Astrocyte (in vitro differentiated cells and primary cell): ENCODE results near the gene MAGI1. TPM values are rescaled to one million over a fixed set of nuclear protein-coding genes. Genes with fewer than 3 reads are reported as not detected.

Experiments used
- DNase-seq: peaks from one replicate; pipeline ENCODE4 v3.0.0-alpha.2; 2010; ENCODE audit warnings: low read depth
- FAIRE-seq: peaks from 2 replicates; lab custom pipeline; 2011; peaks lifted over from hg19 to GRCh38; lab: Jason Lieb, UNC
- H2AFZ ChIP-seq: 2 replicates; pipeline ENCODE4 v1.6.0; 2012; ENCODE audit warnings: low read depth, low read length, inconsistent platforms
- H3K27ac ChIP-seq: 2 replicates; pipeline ENCODE4 v1.5.1; 2011; ENCODE audit warnings: low read depth, low read length, inconsistent platforms
- H3K27me3 ChIP-seq: 2 replicates; pipeline ENCODE4 v1.6.0; 2011; ENCODE audit warnings: low read length, inconsistent platforms; ENCODE audit not compliant: insufficient read depth
- H3K36me3 ChIP-seq: 2 replicates; pipeline ENCODE4 v1.5.1; 2011; ENCODE audit warnings: low read length, inconsistent platforms; ENCODE audit not compliant: insufficient read depth
- H3K4me1 ChIP-seq: 2 replicates; pipeline ENCODE4 v1.5.1; 2011; ENCODE audit warnings: low read length, inconsistent platforms; ENCODE audit not compliant: insufficient read depth
- H3K4me2 ChIP-seq: 2 replicates; pipeline ENCODE4 v1.6.0; 2012; ENCODE audit warnings: low read length, inconsistent platforms
- H3K4me3 ChIP-seq: 2 replicates; pipeline ENCODE4 v1.5.1; 2011; ENCODE audit warnings: low read depth, mild to moderate bottlenecking, low read length, inconsistent platforms; ENCODE audit not compliant: insufficient read depth
- H3K79me2 ChIP-seq: 2 replicates; pipeline ENCODE4 v1.6.0; 2012; ENCODE audit warnings: mild to moderate bottlenecking, low read length, inconsistent platforms; ENCODE audit not compliant: insufficient read depth
- H3K9ac ChIP-seq: 2 replicates; pipeline ENCODE4 v1.6.0; 2012; ENCODE audit warnings: mild to moderate bottlenecking, low read length, inconsistent platforms
- H3K9me3 ChIP-seq: 2 replicates; pipeline ENCODE4 v1.5.1; 2012; ENCODE audit warnings: low read depth, mild to moderate bottlenecking, low read length, inconsistent platforms; ENCODE audit not compliant: insufficient read depth
- H4K20me1 ChIP-seq: 2 replicates; pipeline ENCODE4 v1.6.0; 2012; ENCODE audit warnings: low read length, inconsistent platforms; ENCODE audit not compliant: insufficient read depth
- H3K27ac Mint-ChIP-seq: one replicate; pipeline ENCODE4 v1.8.0; 2021; ENCODE audit warnings: mild to moderate bottlenecking, mixed read lengths; ENCODE audit not compliant: unreplicated experiment
- H3K27me3 Mint-ChIP-seq: one replicate; pipeline ENCODE4 v1.8.0; 2021; ENCODE audit warnings: low read depth, mixed read lengths; ENCODE audit not compliant: unreplicated experiment
- H3K36me3 Mint-ChIP-seq: one replicate; pipeline ENCODE4 v1.8.0; 2021; ENCODE audit warnings: low read depth, mixed read lengths; ENCODE audit not compliant: unreplicated experiment
- H3K4me1 Mint-ChIP-seq: one replicate; pipeline ENCODE4 v1.8.0; 2021; ENCODE audit warnings: low read depth, mixed read lengths; ENCODE audit not compliant: unreplicated experiment
- H3K4me3 Mint-ChIP-seq: one replicate; pipeline ENCODE4 v1.8.0; 2021; ENCODE audit warnings: mild to moderate bottlenecking, moderate library complexity, mixed read lengths; ENCODE audit not compliant: unreplicated experiment
- H3K9me3 Mint-ChIP-seq: one replicate; pipeline ENCODE4 v1.8.0; 2021; ENCODE audit warnings: mild to moderate bottlenecking, mixed read lengths; ENCODE audit not compliant: unreplicated experiment
- EZH2 ChIP-seq: IDR thresholded peaks from 2 replicates; pipeline ENCODE4 v1.6.1; 2012; ENCODE audit warnings: mild to moderate bottlenecking, low read length, inconsistent platforms; ENCODE audit not compliant: insufficient read depth
- total RNA-seq: library from RNA; stranded (reverse); gene quantifications from 2 replicates; pipeline ENCODE4 v1.2.1, GENCODE V29; 2021
- TF ChIP-seq, protein P1 (sequence below): IDR thresholded peaks from 2 replicates; pipeline ENCODE4 v1.5.1; 2011; ENCODE audit warnings: low read depth, mild to moderate bottlenecking, inconsistent platforms, low read length, moderate library complexity; ENCODE audit not compliant: insufficient read depth

The MAGI1 gene
- total RNA-seq, 1 donor from 2014 or later: 31.8 TPM

DNA sequence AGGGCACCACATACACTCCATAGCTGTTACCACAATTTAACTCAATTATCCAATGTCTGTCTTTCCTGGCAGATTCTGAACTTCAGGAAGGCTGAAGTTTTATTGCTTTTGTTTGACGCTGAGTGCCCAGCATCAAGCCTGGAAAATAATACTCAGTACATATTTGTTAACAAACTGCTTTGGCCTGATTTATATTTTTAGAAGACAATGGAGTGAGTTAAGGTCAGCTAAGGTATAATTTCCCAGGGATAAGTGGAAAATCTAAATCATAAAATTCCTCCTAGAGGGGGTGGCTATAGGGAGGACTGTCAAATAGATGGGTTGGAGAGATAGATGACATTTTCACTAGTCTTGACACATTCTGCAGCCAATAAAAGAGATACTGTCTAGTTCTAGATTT is 691.6 kb downstream of the MAGI1 start:
- no peaks in the 10 kb centered on the region for H3K27me3 ChIP-seq
- no peaks in the 10 kb centered on the region for H3K9me3 ChIP-seq
- H3K27ac ChIP-seq: no peak overlapping the region
- no peak overlapping the region for H3K9ac ChIP-seq
- no peak overlapping the region for H3K4me3 Mint-ChIP-seq
- no peak overlapping the region for H3K4me3 ChIP-seq
- FAIRE-seq: no peak
- no peaks in the 10 kb centered on the region for H4K20me1 ChIP-seq
- H3K36me3 Mint-ChIP-seq: no peaks in the 10 kb centered on the region
- no peak overlapping the region for H3K27ac Mint-ChIP-seq
- H3K4me1 Mint-ChIP-seq: peaks cover 6% of the 10 kb centered on the region
- H3K36me3 ChIP-seq: no peaks in the 10 kb centered on the region
- H3K27me3 Mint-ChIP-seq: peaks cover under 1% of the 10 kb centered on the region
- no peak overlapping the region for H2AFZ ChIP-seq
- H3K4me1 ChIP-seq: no peaks in the 10 kb centered on the region
- H3K9me3 Mint-ChIP-seq: no peaks in the 10 kb centered on the region
- DNase-seq: no peak
- no peak for TF ChIP-seq EZH2
- TF ChIP-seq, protein P1, sequence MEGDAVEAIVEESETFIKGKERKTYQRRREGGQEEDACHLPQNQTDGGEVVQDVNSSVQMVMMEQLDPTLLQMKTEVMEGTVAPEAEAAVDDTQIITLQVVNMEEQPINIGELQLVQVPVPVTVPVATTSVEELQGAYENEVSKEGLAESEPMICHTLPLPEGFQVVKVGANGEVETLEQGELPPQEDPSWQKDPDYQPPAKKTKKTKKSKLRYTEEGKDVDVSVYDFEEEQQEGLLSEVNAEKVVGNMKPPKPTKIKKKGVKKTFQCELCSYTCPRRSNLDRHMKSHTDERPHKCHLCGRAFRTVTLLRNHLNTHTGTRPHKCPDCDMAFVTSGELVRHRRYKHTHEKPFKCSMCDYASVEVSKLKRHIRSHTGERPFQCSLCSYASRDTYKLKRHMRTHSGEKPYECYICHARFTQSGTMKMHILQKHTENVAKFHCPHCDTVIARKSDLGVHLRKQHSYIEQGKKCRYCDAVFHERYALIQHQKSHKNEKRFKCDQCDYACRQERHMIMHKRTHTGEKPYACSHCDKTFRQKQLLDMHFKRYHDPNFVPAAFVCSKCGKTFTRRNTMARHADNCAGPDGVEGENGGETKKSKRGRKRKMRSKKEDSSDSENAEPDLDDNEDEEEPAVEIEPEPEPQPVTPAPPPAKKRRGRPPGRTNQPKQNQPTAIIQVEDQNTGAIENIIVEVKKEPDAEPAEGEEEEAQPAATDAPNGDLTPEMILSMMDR: no peak
- no peaks in the 10 kb centered on the region for H3K79me2 ChIP-seq
- no peak overlapping the region for H3K4me2 ChIP-seq

DNA sequence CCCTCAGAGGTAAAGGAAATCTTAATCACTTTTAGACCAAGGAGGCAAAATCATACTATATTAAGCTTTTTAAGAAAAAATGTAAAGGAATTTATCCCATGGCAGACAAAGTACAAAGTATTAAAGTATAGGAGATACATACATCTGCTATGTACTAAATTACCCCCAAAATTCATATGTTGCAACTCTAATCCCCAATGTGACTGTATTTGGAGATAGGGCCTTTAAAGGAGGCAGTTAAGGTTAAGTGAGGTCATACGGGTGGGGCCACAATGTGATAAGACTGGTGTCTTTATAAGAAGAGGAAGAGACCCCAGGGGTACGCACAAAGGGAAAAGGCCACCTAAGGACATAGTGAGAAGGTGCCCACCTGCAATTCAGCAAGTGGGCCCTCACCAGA is 693.9 kb downstream of the MAGI1 start:
- no peaks in the 10 kb centered on the region for H3K36me3 Mint-ChIP-seq
- Histone ChIP-seq H3K4me3 (no peak overlapping the region), H2AFZ (no peak overlapping the region), H3K79me2 (no peaks in the 10 kb centered on the region), H3K36me3 (no peaks in the 10 kb centered on the region), H3K9me3 (no peaks in the 10 kb centered on the region), H3K4me1 (no peaks in the 10 kb centered on the region), H3K9ac (no peak overlapping the region), H3K4me2 (no peak overlapping the region), H3K27ac (no peak overlapping the region), H3K27me3 (no peaks in the 10 kb centered on the region), H4K20me1 (no peaks in the 10 kb centered on the region)
- TF ChIP-seq, protein P1: no peak
- no peak for TF ChIP-seq EZH2
- H3K4me1 Mint-ChIP-seq: peaks cover 6% of the 10 kb centered on the region
- peaks cover 14% of the 10 kb centered on the region for H3K27me3 Mint-ChIP-seq
- H3K4me3 Mint-ChIP-seq: no peak overlapping the region
- H3K9me3 Mint-ChIP-seq: peaks cover 4% of the 10 kb centered on the region
- H3K27ac Mint-ChIP-seq: no peak overlapping the region
- FAIRE-seq (no peak), DNase-seq (no peak)

DNA sequence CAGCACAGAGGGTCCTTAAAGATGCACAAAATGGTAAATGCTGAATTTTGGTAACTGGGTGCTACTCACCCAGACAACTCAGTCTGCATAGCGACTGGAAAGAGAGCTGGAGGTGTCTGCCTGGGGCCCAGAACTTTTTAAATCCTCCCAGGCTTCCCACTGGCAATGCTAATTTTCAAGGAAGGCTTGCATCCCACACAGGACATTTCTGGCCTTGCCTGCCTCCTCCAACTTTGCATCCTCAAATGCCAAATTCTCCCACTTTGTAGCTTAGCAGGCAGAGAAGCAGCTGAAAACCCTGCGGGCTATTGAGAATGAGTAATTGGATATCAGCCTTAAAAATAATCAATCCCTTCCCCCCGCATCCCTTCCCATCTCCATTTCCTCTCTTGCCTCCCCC is 694.3 kb downstream of the MAGI1 start:
- no peak for FAIRE-seq
- H3K27me3 Mint-ChIP-seq: peaks cover 17% of the 10 kb centered on the region

More for the DNA sequence above, 694.3 kb downstream of the MAGI1 start:
- no peaks in the 10 kb centered on the region for H3K36me3 Mint-ChIP-seq
- H3K27ac Mint-ChIP-seq: no peak overlapping the region
- TF ChIP-seq, protein P1: no peak
- TF ChIP-seq EZH2: no peak
- Histone ChIP-seq H3K9me3 (no peaks in the 10 kb centered on the region), H3K36me3 (no peaks in the 10 kb centered on the region), H3K4me1 (no peaks in the 10 kb centered on the region), H3K9ac (no peak overlapping the region), H2AFZ (no peak overlapping the region), H3K79me2 (no peaks in the 10 kb centered on the region), H3K27ac (no peak overlapping the region), H3K27me3 (peaks cover 2% of the 10 kb centered on the region), H3K4me3 (no peak overlapping the region), H4K20me1 (no peaks in the 10 kb centered on the region), H3K4me2 (no peak overlapping the region)
- peaks cover 6% of the 10 kb centered on the region for H3K4me1 Mint-ChIP-seq
- DNase-seq: no peak
- no peak overlapping the region for H3K4me3 Mint-ChIP-seq
- peaks cover 4% of the 10 kb centered on the region for H3K9me3 Mint-ChIP-seq
